Endothelial cell of umbilical vein (primary cell): Measurements from ENCODE around the gene ZNF687. TPM values are rescaled to one million over a fixed set of nuclear protein-coding genes. Genes with fewer than 3 reads are reported as not detected.

Source experiments
- BruUV-seq: library from RNA; stranded (reverse); fragments of 400-500 nt; replicated peaks from 2 replicates; lab custom pipeline; 2021; lab: Mats Ljungman, UMichigan
- CTCF ChIA-PET: fragments of 300-600, 350-600 bp; sonication (Branson Sonifier 250); formaldehyde crosslinking; loops from one replicate; lab custom pipeline; 2021; ENCODE audit warnings: antibody characterized with exemption, inconsistent platforms; lab: Charles Lee
- POLR2A ChIA-PET: fragments of 300-600, 350-600 bp; sonication (Branson Sonifier 250); formaldehyde crosslinking; loops from one replicate; lab custom pipeline; 2021; ENCODE audit warnings: antibody characterized with exemption, inconsistent platforms; lab: Charles Lee
- DNase-seq: peaks from one replicate; pipeline ENCODE4 v3.0.0-alpha.2; 2011; ENCODE audit warnings: low read depth, low spot score
- FAIRE-seq: peaks from 2 replicates; lab custom pipeline; 2011; peaks lifted over from hg19 to GRCh38; lab: Jason Lieb, UNC
- H2AFZ ChIP-seq: 2 replicates; pipeline ENCODE4 v1.6.0; 2012; ENCODE audit warnings: low read depth, low read length, control low read depth, inconsistent platforms
- H3K27ac ChIP-seq: 2 replicates; pipeline ENCODE4 v1.5.1; 2011; ENCODE audit warnings: low read depth, mild to moderate bottlenecking, control low read depth, low read length, moderate library complexity; ENCODE audit not compliant: insufficient read depth
- H3K27me3 ChIP-seq, 2 experiments: 2 replicates each; pipeline versions ENCODE4 v1.6.0 to v1.6.1; 2011; ENCODE audit warnings: low read length in 2 of 2, mixed read lengths in 1 of 2; ENCODE audit not compliant: control insufficient read depth in 2 of 2, insufficient read depth in 2 of 2
- H3K36me3 ChIP-seq, 2 experiments: 2 replicates in 1 of 2; 3 replicates in 1 of 2; pipeline ENCODE4 v1.5.1; 2011; ENCODE audit warnings: low read length in 2 of 2, mild to moderate bottlenecking in 1 of 2, moderate library complexity in 1 of 2; ENCODE audit not compliant: control insufficient read depth in 2 of 2, insufficient read depth in 2 of 2; ENCODE audit errors: extremely low read depth in 1 of 2
- H3K4me1 ChIP-seq: 3 replicates; pipeline ENCODE4 v1.5.1; 2011; ENCODE audit warnings: mild to moderate bottlenecking, low read length; ENCODE audit not compliant: control insufficient read depth, insufficient read depth; ENCODE audit errors: extremely low read depth
- H3K4me2 ChIP-seq: 2 replicates; pipeline ENCODE4 v1.6.1; 2011; ENCODE audit warnings: low read length, control low read depth, mixed read lengths; ENCODE audit not compliant: insufficient read depth
- H3K4me3 ChIP-seq, 3 experiments: fragments of 200-600 bp in 1 of 3; sonication (generic), shearing (Covaris generic) in 1 of 3; replicated peaks in 1 of 3; 2 replicates each; pipeline ENCODE4 v1.5.1; 2011 to 2016; ENCODE audit warnings: control low read depth in 3 of 3, low read length in 3 of 3, mild to moderate bottlenecking in 2 of 3, inconsistent platforms in 1 of 3, low read depth in 1 of 3, moderate library complexity in 1 of 3; ENCODE audit not compliant: insufficient read depth in 1 of 3
- H3K79me2 ChIP-seq: 2 replicates; pipeline ENCODE4 v1.6.0; 2012; ENCODE audit warnings: low read length, inconsistent platforms; ENCODE audit not compliant: control insufficient read depth, insufficient read depth
- H3K9ac ChIP-seq: replicated peaks from 2 replicates; pipeline ENCODE3; 2011; ENCODE audit warnings: low read length, control low read depth; ENCODE audit not compliant: insufficient read depth; ENCODE audit errors: extremely low read depth
- H3K9me1 ChIP-seq: replicated peaks from 3 replicates; pipeline ENCODE4 v1.6.0; 2011; ENCODE audit warnings: mild to moderate bottlenecking, low read length; ENCODE audit not compliant: control insufficient read depth, insufficient read depth; ENCODE audit errors: extremely low read depth
- H3K9me3 ChIP-seq: replicated peaks from 2 replicates; pipeline ENCODE4 v1.5.1; 2012; ENCODE audit warnings: low read length, inconsistent platforms; ENCODE audit not compliant: control insufficient read depth, insufficient read depth
- H4K20me1 ChIP-seq: replicated peaks from 2 replicates; pipeline ENCODE3; 2011; ENCODE audit warnings: mild to moderate bottlenecking, low read length; ENCODE audit not compliant: control insufficient read depth, insufficient read depth; ENCODE audit errors: extremely low read depth
- CTCF ChIP-seq, 2 donors: IDR thresholded peaks; 1 replicate in 1 of 2; 2 replicates in 1 of 2; pipeline ENCODE4 v1.5.1; 2011; ENCODE audit warnings: low read length in 2 of 2, mild to moderate bottlenecking in 2 of 2, moderate library complexity in 2 of 2, control low read depth in 1 of 2, inconsistent platforms in 1 of 2, low read depth in 1 of 2; ENCODE audit not compliant: insufficient read depth in 1 of 2; ENCODE audit errors: extremely low read depth in 1 of 2
- EZH2 ChIP-seq: IDR thresholded peaks from 2 replicates; pipeline ENCODE4 v1.6.1; 2012; ENCODE audit warnings: borderline replicate concordance, low read depth, mild to moderate bottlenecking, moderate library complexity, low read length, inconsistent platforms; ENCODE audit not compliant: severe bottlenecking
- FOS ChIP-seq: IDR thresholded peaks from 2 replicates; pipeline ENCODE4 v1.6.1; 2011; ENCODE audit warnings: mild to moderate bottlenecking, low read length, moderate library complexity, borderline replicate concordance; ENCODE audit not compliant: insufficient read depth
- GATA2 ChIP-seq: IDR thresholded peaks from 2 replicates; pipeline ENCODE4 v1.7.0; 2011; ENCODE audit warnings: low read depth, mild to moderate bottlenecking, moderate library complexity, mixed read lengths, low read length; ENCODE audit not compliant: insufficient read length, insufficient read depth
- JUN ChIP-seq: IDR thresholded peaks from 2 replicates; pipeline ENCODE4 v1.6.1; 2011; ENCODE audit warnings: borderline replicate concordance, low read depth; ENCODE audit not compliant: insufficient read length, insufficient read depth
- MAX ChIP-seq: IDR thresholded peaks from 2 replicates; pipeline ENCODE4 v1.6.1; 2011; ENCODE audit not compliant: insufficient read depth, insufficient read length
- MYC ChIP-seq: IDR thresholded peaks from one replicate; pipeline ENCODE4 v1.6.1; 2011; ENCODE audit warnings: mild to moderate bottlenecking, low read depth, low read length
- POLR2A ChIP-seq: IDR thresholded peaks from 2 replicates; pipeline ENCODE4 v1.6.1; 2012; ENCODE audit warnings: low read depth, mild to moderate bottlenecking, control low read depth, low read length
- POLR2AphosphoS5 ChIP-seq: IDR thresholded peaks from 2 replicates; pipeline ENCODE4 v1.6.1; 2012; ENCODE audit warnings: low read depth, mild to moderate bottlenecking, control low read depth, low read length, moderate library complexity; ENCODE audit not compliant: insufficient read depth
- dilution Hi-C: fragments of 300-500 bp; cut with MboI; formaldehyde crosslinking; loops from one replicate; pipeline ENCODE4 v1.15.0; 2019; ENCODE audit warnings: low sequenced_read_pairs; ENCODE audit not compliant: extremely low pct_ligation_motif_present
- intact Hi-C: fragments of 100-400 bp; cut with micrococcal nuclease; formaldehyde crosslinking; loops from one replicate; pipeline ENCODE4 v1.10.0; 2022
- polyA plus RNA-seq, 4 experiments: library from polyadenylated mRNA; depleted of rRNA in 3 of 4; stranded (reverse) in 3 of 4; unstranded in 1 of 4; fragments of >200 nt; gene quantifications; 2 replicates each; pipeline versions ENCODE4 v1.2.1 to v1.2.3, GENCODE V29; 2011 to 2012; ENCODE audit warnings: missing spikeins in 1 of 4
- total RNA-seq: library from RNA; stranded (reverse); gene quantifications from 2 replicates; pipeline ENCODE4 v1.2.3, GENCODE V29; 2021

Gene ZNF687
- total and polyA plus RNA-seq, 2 donors (not counting 3 experiments of a cell fraction or from before 2014, with no cell fraction given) = 17.9 to 20.1 TPM

- H3K27ac ChIP-seq = peak overlapping the region; percentile 81
- no peaks in the 10 kb centered on the region for H4K20me1 ChIP-seq
- H2AFZ ChIP-seq = no peak overlapping the region
- H3K9me3 ChIP-seq = no peaks in the 10 kb centered on the region
- H3K27me3 ChIP-seq = no peaks in the 10 kb centered on the region
- no peaks in the 10 kb centered on the region for H3K9me1 ChIP-seq
- FAIRE-seq = peak; percentile 96
- intact Hi-C loops (loop anchor here (1.0 kb wide), 2 partner anchors 10 to 17 kb away; no protein-coding TSS in a partner anchor), dilution Hi-C loops (no loop called here)
- peak; percentile 73 for TF ChIP-seq POLR2AphosphoS5
- no peak for TF ChIP-seq MAX
- no peak for TF ChIP-seq CTCF (IDR thresholded peaks at IDR 0.05; ENCODE audit: extremely low read depth in 1 of 2, insufficient read depth in 1 of 2, low read depth in 1 of 2, low read length in 2 of 2)
- peak; percentile 99 for TF ChIP-seq FOS
- TF ChIP-seq MYC = no peak
- no peak for TF ChIP-seq GATA2
- TF ChIP-seq JUN = peak; percentile 88
- TF ChIP-seq POLR2A = no peak
- TF ChIP-seq EZH2 = no peak
- ChIA-PET CTCF (interaction anchor here (0.9 to 22.0 kb wide), 8 partner anchors 10 to 96 kb away, joined by 3 to 674 read pairs (median 3); partner anchors contain the start of genes PSMB4 and SELENBP1), POLR2A (interaction anchor here (0.9 to 1.3 kb wide), 3 partner anchors 16 to 32 kb away, joined by 3 read pairs; partner anchors contain the start of gene PI4KB)
- H3K9ac ChIP-seq = peak overlapping the region; percentile 48
- DNase-seq = peak; percentile 86
- peak overlapping the region; percentile 32 for H3K4me2 ChIP-seq
- TSS peak; percentile 98 for BruUV-seq
- H3K4me1 ChIP-seq = peaks cover 37% of the 10 kb centered on the region
- H3K79me2 ChIP-seq = peaks cover 18% of the 10 kb centered on the region
- no peak overlapping the region for H3K4me3 ChIP-seq
- H3K36me3 ChIP-seq = peaks cover 12 to 31% of the 10 kb centered on the region in 2 experiments
These were observed 29.7 kb downstream of the ZNF687 start for GRCh38 chr1:151311589-151312331.
